IPS-NIHi11 (cell line): ENCODE data around the gene PCK2.
A peak's percentile ranks its signal among the peaks of the same experiment; 100 is the strongest.
"Not testable (repeated sequence)": the region's sequence is repeated elsewhere in the genome, so short reads cannot be mapped to it uniquely, and the experiment has no call there.

Experiments
- DNase-seq: peaks from one replicate; pipeline ENCODE4 v3.0.0; 2012; ENCODE audit warnings: mixed read lengths, low spot score

PCK2 gene

DNA sequence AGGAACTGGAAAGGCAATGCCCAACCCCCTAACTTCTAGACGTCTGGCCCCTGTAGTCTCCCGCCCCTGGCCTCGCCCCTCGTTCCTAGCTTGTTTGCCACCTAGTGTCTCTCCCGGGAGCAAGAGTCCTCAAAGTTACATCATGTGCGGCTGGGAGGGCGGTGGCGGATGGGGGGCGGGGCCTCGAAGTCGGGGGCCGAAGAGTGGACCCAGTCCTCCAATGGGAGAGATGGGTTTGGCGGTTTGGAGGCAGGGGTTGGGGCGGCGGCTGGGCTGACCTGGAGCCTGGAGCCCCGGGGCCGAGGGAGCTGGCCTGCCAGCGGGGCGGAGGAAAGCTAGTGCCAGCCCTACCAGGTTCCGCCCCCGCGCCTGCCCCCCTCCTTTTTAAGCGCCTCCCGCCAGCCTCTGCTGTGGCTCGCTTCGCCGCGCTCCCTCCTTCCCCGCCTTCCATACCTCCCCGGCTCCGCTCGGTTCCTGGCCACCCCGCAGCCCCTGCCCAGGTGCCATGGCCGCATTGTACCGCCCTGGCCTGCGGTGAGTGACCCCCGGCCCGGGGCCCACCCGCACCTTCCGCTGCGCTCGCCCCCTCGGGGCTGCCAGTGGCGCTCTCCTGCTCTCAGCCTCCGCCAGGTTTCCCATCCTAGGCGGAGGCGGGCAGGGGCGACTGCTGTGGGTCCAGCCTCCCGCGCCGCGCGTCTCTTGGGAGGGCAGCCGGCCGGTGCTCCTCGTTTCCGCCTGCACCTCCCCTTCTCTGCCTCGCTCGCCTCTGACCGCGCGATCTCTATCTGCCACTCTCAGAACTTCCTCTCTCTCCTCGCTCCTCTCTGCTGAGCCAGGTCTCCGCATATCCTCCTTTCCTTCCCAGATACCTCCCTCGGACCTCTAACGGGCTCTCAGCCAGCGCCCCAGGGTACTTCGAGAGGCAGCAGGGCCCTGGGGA is at the start of gene PCK2:
Gene PCK2 (plus strand): TSS at position 411 of the 940 bp plus-strand sequence. CDS start 95 bp downstream, at position 506.
- peak; percentile 98 for DNase-seq

DNA sequence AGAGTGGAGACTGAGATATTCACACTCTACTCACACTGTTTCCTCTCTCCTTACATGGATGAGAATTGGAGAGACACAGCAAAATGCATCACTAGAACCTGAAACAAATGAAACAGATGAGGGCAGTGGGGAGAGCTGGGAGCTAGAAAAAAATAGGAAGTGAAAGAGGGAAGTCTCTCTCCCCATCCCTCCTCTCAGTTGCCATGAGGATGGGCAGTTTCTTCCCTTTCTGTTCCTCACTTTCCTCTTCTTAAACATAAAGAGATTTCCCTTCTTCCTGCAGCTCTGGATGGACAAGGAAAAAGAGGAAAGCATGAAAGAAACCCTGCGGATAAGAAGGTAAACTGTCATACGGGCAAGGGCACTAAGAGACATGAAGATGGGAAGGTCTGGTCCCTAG is 45.1 kb upstream of the PCK2 start:
- DNase-seq = not testable (repeated sequence)

DNA sequence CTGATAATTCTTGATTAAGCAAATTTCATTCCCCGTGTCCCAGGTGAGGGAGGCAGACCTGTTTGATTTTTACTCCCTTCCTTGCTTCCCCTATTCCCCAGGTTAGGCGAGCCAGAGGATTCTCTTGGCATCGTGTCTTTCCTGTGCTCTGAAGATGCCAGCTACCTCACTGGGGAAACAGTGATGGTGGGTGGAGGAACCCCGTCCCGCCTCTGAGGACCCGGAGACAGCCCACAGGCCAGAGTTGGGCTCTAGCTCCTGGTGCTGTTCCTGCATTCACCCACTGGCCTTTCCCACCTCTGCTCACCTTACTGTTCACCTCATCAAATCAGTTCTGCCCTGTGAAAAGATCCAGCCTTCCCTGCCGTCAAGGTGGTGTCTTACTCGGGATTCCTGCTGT is 43.4 kb upstream of the PCK2 start:
- DNase-seq = not testable (repeated sequence)

DNA sequence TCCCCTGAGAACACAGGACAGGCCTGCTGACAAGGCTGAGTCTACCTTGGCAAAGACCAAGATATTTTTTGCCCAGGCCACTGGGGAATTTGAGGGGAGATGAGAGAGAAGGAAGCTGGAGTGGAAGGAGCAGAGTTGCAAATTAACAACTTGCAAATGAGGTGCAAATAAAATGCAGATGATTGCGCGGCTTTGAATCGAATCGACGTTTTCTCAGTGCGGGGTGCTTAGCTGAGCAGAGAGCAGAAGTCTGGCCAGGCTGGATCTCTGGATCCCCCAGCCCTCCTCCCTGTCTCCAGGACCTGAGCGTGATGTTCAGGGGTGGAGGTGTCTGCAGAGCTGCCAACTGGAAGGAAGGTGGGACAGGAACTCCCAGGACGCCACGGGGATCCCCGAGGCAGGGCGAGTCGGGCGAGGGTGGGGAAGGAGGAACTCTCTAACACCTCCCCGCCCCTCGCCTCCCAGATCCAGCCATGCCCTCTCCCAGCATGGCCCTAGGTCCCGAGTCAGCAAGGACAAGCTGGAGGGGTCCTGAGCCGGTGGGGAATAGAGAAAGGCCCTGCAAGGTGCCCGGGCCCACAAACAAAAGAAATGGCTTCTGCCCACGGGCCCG is 42.8 kb upstream of the PCK2 start:
- DNase-seq = peak; percentile 33

- DNase-seq = peak; percentile 95
Observed at GRCh38 chr14:24051789-24052655, 42.1 kb upstream of the PCK2 start, which contains the start of gene CARMIL3. TSS of gene CARMIL3 (plus strand) at chr14:24052009. CDS start at chr14:24052154, 145 bp downstream.

DNA sequence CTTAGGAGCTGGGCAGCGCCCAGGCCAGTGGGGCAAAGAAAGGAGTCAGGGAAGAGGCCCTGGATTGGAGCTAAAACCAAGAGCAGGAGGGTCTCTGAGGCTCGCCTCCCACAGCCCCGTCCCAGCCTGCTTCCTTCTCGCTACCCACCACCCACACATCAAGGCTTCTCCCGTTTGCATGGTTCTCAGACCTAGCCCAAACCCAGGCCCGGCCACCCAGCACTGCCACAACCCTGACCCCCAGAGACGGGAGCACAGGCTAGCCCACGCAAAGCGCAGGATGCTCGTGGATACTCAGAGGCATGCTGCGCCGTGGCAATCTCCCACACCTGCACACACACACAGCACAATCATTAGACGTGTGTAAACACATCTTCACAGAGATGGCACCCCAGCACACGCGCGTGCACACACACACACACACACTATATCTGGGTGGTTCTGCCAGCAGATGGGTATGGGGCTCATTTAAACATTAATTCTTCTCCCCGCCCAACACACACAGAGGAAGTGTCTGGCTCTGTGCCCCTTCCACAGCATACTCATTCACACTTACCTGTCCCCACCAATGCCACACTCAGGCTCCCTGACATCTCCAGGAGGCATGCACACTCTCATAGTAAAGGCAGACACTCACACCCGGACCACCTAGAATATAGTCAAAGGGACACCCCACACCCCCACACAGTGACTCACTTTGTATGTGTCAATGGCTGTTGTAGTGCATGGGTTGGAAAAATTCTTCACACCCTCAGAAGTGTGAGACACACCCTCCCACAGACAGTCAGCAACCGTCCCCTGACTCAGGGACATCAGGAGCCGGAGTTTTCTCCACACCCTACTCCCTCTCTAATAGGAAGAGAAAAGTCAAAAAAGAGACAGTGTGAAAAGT is 41.2 kb upstream of the PCK2 start:
- DNase-seq = no peak

DNA sequence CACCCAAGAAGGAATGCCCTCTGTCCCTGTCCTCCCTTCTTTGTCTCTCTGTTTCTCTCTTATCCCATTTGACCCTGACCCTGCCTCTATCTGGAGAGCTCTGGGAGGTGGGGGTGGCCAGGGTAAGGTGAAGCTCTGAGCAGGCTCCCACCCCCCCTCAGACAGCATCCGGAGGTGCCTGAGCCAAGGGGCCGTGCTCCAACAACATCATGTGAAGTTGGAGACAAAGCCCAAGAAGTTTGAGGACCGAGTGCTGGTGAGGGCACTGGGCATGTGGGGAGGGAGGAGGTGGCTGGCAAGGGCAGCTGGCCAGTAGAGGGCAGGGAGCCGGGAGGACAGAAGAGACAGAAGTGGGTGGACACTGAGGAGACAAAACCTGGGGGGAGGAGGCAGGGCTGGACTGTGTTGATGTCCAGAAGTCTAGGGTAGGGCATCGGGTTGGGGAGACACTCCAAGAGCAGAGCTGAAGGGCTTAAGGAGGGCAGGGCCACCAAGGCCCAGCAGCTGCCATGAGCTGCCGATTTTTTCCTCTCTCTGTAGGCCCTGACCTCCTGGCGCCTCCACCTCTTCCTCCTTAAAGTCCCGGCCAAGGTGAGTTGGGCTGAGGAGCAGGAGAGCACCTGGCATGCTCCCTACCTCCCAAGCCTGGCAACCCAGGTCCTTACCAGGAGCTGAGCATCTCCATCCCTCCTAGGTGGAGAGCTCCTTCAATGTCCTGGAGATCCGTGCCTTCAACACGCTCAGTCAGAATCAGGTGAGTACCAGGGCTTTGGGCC is 40.4 kb upstream of the PCK2 start:
- DNase-seq = peak; percentile 2

DNA sequence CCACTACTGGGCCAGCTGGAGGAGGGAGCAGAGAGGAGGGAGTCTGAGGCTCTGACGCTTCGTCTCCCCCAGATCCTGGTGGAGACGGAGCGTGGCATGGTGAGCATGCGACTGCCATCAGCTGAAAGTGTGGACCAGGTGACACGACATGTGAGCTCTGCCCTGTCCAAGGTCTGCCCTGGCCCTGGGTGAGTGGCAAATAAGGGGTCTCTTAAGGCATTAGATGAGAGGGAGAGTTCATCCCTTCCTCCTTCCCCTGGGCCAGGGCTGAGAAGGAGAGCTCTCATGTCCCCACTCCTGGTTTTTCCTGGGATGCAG is 39.8 kb upstream of the PCK2 start:
- DNase-seq = no peak

DNA sequence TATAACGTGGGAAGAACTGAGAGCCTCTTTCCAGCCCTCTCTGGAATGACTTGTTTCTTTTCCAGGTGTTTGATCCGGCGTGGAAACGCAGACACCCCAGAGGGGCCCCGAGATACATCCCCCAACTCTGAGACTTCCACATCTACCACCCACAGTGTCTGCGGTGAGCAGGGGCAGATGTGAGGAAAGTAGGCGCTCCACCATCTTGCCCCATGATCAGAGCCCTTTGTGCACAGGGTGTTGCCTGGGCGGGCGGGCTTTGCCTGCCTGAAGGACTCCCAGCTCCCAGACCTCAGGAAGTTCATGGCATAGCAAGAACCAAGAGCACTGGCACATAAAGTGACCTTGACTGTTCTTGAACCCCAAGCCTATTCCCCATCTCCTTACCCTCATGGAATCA is 39.5 kb upstream of the PCK2 start:
- no peak for DNase-seq

GRCh38 chr14:24055971-24056799 is 37.9 kb upstream of the PCK2 start:
- no peak for DNase-seq

- DNase-seq = no peak
Observed at GRCh38 chr14:24056800-24057184, 37.3 kb upstream of the PCK2 start.

- DNase-seq = no peak
Observed at GRCh38 chr14:24057271-24057670, 36.8 kb upstream of the PCK2 start.

GRCh38 chr14:24057867-24058259 is 36.2 kb upstream of the PCK2 start:
- no peak for DNase-seq

- DNase-seq = peak; percentile 71
Observed at GRCh38 chr14:24058260-24058950, 35.7 kb upstream of the PCK2 start.

GRCh38 chr14:24058951-24059475 is 35.1 kb upstream of the PCK2 start:
- DNase-seq = no peak

GRCh38 chr14:24059841-24060388 is 34.2 kb upstream of the PCK2 start:
- no peak for DNase-seq

DNA sequence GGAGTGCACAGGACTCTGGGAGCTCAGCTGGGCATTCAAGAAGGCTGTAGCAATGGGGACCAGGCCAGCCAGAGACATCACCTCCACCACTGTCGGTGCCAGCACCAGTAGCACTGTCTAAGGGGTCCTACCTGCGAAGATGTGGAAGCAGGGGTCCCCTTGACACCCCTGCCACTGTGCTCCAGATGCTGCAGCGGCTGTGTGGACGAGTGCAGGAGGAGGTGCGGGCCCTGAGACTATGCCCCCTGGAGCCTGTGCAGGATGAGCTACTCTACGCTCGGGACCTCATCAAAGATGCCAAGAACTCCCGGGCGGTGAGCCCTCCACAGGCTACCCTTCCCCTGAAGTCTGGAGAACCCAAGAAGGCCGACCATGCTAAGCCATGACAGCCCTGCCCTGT is 33.7 kb upstream of the PCK2 start:
- no peak for DNase-seq
